NCI-H748 (cell line): Measurements from ENCODE around the gene TOR1AIP1.

ENCODE experiments used
- DNase-seq: peaks from one replicate; lab custom pipeline; 2025; ENCODE audit not compliant: unreplicated experiment; lab: John Stamatoyannopoulos, UW

TOR1AIP1 gene

GRCh38 chr1:179881642-179882252 is 338 bp upstream of the TOR1AIP1 start:
- no peak for DNase-seq

GRCh38 chr1:179883040-179883744 is 1.1 kb downstream of the TOR1AIP1 start:
- no peak for DNase-seq

- DNase-seq = peak; percentile 45
These were observed 1.7 kb downstream of the TOR1AIP1 start for GRCh38 chr1:179883745-179884138.

- DNase-seq = no peak
These were observed 6.0 kb downstream of the TOR1AIP1 start for GRCh38 chr1:179888071-179888470.

- no peak for DNase-seq
These were observed 7.5 kb downstream of the TOR1AIP1 start for GRCh38 chr1:179889589-179889988.

GRCh38 chr1:179910934-179911333 is 28.8 kb downstream of the TOR1AIP1 start:
- no peak for DNase-seq

DNA sequence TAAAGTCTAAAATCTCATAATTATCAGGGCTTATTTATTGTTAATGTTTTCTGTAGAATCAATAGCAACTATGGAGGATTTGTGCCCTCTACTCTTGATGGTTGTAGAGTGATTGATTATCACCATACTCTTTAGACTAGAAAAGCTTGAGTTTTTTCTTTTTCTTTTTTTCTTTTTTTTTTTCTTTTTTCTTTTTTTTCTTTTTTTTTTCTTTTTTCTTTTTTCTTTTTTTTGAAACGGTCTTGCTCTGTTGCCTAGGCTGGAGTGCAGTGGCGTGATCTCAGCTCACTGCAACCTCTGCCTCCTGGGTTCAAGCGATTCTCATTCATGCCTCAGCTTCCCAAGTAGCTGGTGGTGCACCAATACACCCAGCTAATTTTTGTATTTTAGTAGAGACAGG is 29.7 kb downstream of the TOR1AIP1 start:
- no peak for DNase-seq

DNA sequence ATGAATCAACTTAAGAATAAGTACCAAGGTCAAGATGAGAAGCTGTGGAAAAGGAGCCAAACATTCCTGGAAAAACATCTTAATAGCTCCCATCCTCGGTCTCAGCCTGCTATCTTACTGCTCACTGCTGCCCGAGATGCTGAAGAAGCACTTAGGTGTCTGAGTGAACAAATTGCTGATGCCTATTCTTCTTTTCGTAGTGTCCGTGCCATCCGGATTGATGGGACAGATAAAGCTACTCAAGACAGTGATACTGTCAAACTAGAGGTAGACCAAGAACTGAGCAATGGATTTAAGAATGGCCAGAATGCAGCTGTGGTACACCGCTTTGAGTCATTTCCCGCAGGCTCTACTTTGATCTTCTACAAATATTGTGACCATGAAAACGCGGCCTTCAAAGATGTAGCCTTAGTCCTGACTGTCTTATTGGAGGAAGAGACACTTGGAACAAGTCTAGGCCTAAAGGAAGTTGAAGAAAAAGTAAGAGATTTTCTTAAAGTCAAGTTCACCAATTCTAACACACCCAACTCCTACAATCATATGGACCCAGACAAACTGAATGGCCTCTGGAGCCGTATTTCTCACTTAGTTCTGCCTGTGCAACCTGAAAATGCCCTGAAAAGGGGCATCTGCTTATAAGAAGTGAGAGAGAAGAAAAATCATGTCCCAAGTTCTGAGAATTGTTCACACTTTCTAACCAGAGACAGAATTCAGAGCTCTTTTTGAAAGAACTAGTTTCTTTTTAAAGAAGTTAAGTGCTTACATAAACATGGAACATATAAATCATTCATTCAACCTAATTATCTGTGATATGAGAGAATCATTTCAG is 35.7 kb downstream of the TOR1AIP1 start:
- no peak for DNase-seq

- no peak for DNase-seq
These were observed 39.4 kb downstream of the TOR1AIP1 start for GRCh38 chr1:179921472-179921871.

DNA sequence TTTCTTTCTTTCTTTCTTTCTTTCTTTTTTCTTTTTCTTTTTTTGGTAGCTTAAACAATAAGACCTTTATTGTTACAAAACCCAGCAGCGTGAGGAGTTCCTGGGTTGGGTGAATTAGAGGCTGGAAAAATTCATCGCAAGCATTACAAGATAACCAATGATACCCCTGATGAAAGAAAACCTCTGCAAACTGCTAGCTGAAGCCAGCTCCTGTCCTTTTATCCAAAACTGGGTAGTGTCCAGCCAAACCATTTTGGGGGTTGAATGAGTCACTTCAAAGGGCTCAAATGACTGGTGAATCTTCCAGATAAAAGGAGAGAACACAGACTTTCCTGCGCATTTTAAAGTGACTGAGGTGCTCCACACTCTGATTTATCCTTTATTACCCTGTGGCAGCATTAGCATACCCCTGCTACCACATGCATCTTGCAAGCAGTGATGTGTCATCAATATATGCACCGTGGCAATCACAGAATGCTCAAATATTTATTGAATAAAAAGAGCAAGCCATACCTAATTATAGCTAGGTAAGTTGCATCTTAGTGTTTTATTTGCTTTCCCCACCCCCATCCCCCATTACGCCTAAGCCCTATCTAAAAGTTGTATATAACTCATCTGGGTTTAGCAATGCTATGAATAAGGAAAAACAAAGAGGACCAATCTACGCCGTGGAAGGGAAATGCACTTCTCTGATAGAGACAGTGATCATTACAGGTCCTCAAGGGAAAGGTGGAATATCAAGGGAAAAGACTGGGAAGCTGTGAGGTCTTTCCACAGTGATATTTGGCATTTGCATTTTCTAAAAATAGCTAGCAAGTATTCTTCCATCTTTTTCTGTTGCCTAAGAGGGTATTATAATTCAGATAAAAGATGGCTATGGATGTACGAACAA is 40.1 kb downstream of the TOR1AIP1 start:
- DNase-seq = no peak

DNA sequence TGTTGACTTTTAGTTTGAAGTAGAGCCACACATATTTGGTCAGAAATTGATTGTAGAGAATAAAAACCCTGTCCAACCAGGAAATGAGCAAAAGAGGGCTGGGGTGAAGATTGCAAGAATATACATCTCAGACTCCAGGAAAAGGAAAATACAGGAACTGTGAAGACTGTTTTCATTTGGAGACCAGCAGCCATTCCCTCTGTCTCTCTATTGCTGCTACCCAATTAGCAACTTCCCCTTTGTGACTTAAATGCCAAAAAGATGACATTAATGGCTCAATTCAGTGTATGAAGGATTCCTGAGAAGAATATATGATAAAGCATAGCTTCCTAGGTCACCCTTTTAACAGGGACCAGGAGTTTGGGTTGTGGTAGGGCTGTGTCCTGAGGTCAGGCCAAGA is 40.9 kb downstream of the TOR1AIP1 start:
- no peak for DNase-seq

GRCh38 chr1:179924268-179924667 is 42.2 kb downstream of the TOR1AIP1 start:
- DNase-seq = no peak

DNA sequence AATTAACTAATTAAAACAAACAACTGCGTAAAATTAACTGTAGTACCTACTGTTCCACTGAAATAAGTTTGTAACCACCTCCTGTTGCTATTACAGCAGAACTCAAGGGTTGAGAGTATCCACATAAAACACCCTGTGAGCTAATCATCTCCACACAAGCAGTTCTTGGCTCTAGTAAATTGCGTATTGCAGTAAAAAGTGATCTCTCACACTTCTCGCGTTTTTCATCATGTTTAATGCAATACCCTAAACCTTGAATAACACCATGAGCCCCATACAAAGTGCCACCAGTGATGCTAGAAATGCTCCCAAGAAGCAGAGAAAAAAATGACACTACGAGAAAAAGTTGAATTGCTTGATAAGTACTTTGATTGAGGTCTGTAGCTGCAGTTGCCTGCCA is 43.2 kb downstream of the TOR1AIP1 start:
- DNase-seq = no peak

DNA sequence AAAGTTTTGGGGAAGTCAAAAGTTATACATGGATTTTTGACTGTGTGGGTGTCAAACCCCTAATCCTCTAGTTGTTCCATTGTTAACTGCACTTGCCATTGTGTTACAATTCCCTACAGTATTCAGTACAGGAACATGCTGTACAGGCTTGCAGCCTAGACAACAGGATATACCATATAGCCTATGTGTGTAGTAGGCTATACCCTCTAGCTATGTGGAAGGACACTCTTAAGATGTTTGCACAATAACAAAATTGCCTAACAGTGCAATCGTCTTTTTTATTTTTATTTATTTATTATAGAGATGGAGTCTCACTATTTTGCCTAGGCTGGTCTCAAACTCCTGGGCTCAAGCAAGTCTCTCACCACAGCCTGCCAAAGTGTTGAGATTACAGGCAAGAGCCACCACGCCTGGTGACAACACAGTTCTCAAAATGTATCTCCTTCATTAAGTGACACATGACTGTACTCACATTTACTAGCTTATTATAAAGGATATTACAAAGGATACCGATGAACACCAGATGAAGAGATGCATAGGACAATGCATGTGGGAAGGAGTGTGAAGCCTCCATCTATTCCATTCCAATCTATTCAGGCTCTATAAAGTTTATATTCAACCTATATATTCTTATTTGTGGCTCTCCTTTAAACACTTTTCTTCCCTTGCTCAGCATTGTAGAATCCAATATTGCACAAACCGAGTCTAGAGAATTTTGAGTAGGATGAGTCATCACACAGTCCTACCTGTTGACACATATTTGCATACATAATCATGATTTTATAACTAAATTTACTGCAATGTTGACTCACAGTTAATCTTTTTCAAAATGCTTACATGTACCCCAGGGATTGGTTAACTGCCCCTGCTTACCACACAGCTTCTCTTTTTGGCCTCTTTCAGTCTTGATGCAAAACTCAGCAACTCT is 44.1 kb downstream of the TOR1AIP1 start:
- no peak for DNase-seq

- no peak for DNase-seq
These were observed 44.7 kb downstream of the TOR1AIP1 start for GRCh38 chr1:179926850-179927205.

GRCh38 chr1:179929955-179930798 is 48.1 kb downstream of the TOR1AIP1 start:
- no peak for DNase-seq

DNA sequence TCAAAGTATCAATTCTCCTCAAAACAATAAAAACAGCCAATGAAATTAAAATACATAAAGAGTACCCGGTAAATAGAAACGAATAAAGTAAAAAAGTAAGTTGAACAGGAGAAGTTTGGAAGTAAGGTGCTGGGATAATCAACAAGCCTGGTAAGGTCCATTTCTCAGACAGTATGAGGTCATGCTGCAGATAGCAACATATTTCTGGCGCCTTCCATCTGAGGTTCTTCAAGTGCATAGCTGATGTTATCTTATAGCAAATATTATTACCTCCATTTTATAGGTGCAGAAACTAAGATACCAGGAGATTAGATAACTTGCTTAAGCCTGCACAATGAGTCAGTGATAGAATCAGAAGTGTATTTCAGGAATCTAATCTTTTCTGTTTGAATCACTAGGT is 48.8 kb downstream of the TOR1AIP1 start:
- DNase-seq = no peak

- DNase-seq = no peak
These were observed 51.1 kb downstream of the TOR1AIP1 start for GRCh38 chr1:179933219-179933618.

- DNase-seq = no peak
These were observed 53.9 kb downstream of the TOR1AIP1 start for GRCh38 chr1:179935909-179936496.
